Choroid plexus epithelial cell (primary cell): ENCODE data around the gene EGFR.

Experiments used
- DNase-seq: peaks from one replicate; pipeline ENCODE4 v3.0.0-alpha.2; 2010; ENCODE audit warnings: low read depth
- H3K4me3 ChIP-seq: 2 replicates; pipeline ENCODE4 v1.5.1; 2011; ENCODE audit warnings: low read depth, mild to moderate bottlenecking, control low read depth, low read length, moderate library complexity
- CTCF ChIP-seq: conservative IDR thresholded peaks from 2 replicates; pipeline ENCODE4 v1.5.1; 2011; ENCODE audit warnings: low read depth, mild to moderate bottlenecking, control low read depth, inconsistent platforms, low read length, moderate library complexity

Gene EGFR

GRCh38 chr7:55127135-55127551 lies 108.3 kb downstream of the EGFR start:
- TF ChIP-seq CTCF = no peak
- no peak overlapping the region for H3K4me3 ChIP-seq
- DNase-seq = no peak

GRCh38 chr7:55127622-55128081 lies 108.8 kb downstream of the EGFR start:
- TF ChIP-seq CTCF = no peak
- no peak overlapping the region for H3K4me3 ChIP-seq
- DNase-seq = peak; percentile 94

GRCh38 chr7:55128693-55129394 lies 110.0 kb downstream of the EGFR start:
- DNase-seq = peak; percentile 84
- TF ChIP-seq CTCF = no peak
- H3K4me3 ChIP-seq = no peak overlapping the region

GRCh38 chr7:55129541-55130394 lies 111.0 kb downstream of the EGFR start:
- H3K4me3 ChIP-seq = no peak overlapping the region
- DNase-seq = peak; percentile 65
- TF ChIP-seq CTCF = no peak

- no peak overlapping the region for H3K4me3 ChIP-seq
- TF ChIP-seq CTCF = no peak
- peak; percentile 97 for DNase-seq
Observed at GRCh38 chr7:55130395-55131141, 111.8 kb downstream of the EGFR start.

GRCh38 chr7:55131142-55131929 lies 112.5 kb downstream of the EGFR start:
- H3K4me3 ChIP-seq = no peak overlapping the region
- DNase-seq = peak; percentile 60
- TF ChIP-seq CTCF = no peak
